T-cell (primary cell): ENCODE data around the gene SLC16A8. TPM values are rescaled to one million over a fixed set of nuclear protein-coding genes. Genes with fewer than 3 reads are reported as not detected.

ENCODE experiments used
- total RNA-seq, 35 experiments: library from RNA in 6 of 35; stranded (reverse) in 6 of 35; fragments of 120-200 nt in 1 of 35; gene quantifications; one replicate each; pipeline versions ENCODE4 v1.2.1 to v1.2.4 and lab custom pipeline; 2013 to 2026

SLC16A8 gene
- total RNA-seq, 5 donors from 2014 or later (not counting 1 experiment from before 2014, with no cell fraction given) = 0.19 TPM; not detected in 4

Other genes starting within 250 kb of the SLC16A8 start
- gene ANKRD54, start 239.8 kb downstream of the SLC16A8 start, total RNA-seq = 10 to 100 TPM; 19.9 to 29.7 (median 25.9) TPM
- 100 to 1,000 TPM; 428 to 516 (median 483) TPM for gene EIF3L, start 234.8 kb downstream of the SLC16A8 start, total RNA-seq
- 10 to 100 TPM; 23.6 to 39.0 (median 34.3) TPM for gene MICALL1, start 177.9 kb downstream of the SLC16A8 start, total RNA-seq
- not detected for gene C22orf23, start 130.6 kb downstream of the SLC16A8 start, total RNA-seq
- 10 to 100 TPM; 31.4 to 54.5 (median 49.4) TPM for gene POLR2F, start 130.5 kb downstream of the SLC16A8 start, total RNA-seq
- not detected for gene SOX10, start 99.6 kb downstream of the SLC16A8 start, total RNA-seq
- 10 to 100 TPM; 26.4 to 32.0 (median 27.7) TPM for gene PICK1, start 26.8 kb downstream of the SLC16A8 start, total RNA-seq
- gene BAIAP2L2, start 26.5 kb upstream of the SLC16A8 start, total RNA-seq = 1 to 10 TPM; 1.3 to 4.4 (median 3.2) TPM
- gene PLA2G6, start 97.6 kb upstream of the SLC16A8 start, total RNA-seq = 100 to 1,000 TPM in 4 of 5 donors, 10 to 100 TPM in 1; 93.6 to 197 (median 162) TPM
- gene MAFF, start 117.8 kb upstream of the SLC16A8 start, total RNA-seq = 10 to 100 TPM in 2 of 5 donors, 1 to 10 TPM in 3; 6.5 to 49.9 (median 9.6) TPM
- 10 to 100 TPM; 30.8 to 41.3 (median 35.8) TPM for gene TMEM184B, start 188.8 kb upstream of the SLC16A8 start, total RNA-seq
- 100 to 1,000 TPM; 105 to 142 (median 115) TPM for gene CSNK1E, start 233.2 kb upstream of the SLC16A8 start, total RNA-seq